GM12864 (cell line): ENCODE measurements around the gene STARD9.
A peak's percentile ranks its signal among the peaks of the same experiment; 100 is the strongest.

Experiments used
- DNase-seq: peaks from one replicate; pipeline ENCODE4 v3.0.0-alpha.2; 2011; ENCODE audit warnings: low read depth
- H3K4me3 ChIP-seq: 2 replicates; pipeline ENCODE4 v1.5.1; 2011; ENCODE audit warnings: mild to moderate bottlenecking, low read depth, low read length, control low read depth
- TF ChIP-seq, protein P1 (sequence below): IDR thresholded peaks from 2 replicates; pipeline ENCODE4 v1.5.1; 2011; ENCODE audit warnings: low read depth, mild to moderate bottlenecking, moderate library complexity, low read length, control low read depth, inconsistent platforms; ENCODE audit errors: missing control alignments

The STARD9 gene

DNA sequence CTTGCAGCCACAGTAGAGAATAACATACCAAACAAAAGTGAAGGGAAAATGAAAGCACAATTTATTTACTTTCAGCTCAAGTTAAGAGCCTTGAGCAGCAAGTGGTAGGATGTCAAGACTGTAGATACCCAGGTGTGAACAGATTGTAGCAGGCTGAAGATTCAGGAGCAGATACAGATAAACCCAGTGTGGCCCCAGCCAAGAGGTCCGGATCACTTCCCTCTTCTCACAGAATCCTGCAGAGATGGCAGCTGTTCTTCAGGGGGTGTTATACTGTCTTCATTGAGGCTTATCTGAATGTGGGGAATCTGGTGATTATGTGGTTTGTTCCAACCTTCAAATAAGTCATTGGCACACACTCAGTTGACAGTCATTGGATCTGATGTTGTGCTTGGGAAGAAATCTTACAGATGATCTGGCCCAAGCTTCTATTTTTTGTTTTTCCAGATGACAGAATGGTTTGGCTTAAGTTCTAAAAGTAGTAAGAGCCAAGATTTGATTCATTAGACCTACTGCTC is 2.2 kb downstream of the STARD9 start:
- TF ChIP-seq, protein P1, sequence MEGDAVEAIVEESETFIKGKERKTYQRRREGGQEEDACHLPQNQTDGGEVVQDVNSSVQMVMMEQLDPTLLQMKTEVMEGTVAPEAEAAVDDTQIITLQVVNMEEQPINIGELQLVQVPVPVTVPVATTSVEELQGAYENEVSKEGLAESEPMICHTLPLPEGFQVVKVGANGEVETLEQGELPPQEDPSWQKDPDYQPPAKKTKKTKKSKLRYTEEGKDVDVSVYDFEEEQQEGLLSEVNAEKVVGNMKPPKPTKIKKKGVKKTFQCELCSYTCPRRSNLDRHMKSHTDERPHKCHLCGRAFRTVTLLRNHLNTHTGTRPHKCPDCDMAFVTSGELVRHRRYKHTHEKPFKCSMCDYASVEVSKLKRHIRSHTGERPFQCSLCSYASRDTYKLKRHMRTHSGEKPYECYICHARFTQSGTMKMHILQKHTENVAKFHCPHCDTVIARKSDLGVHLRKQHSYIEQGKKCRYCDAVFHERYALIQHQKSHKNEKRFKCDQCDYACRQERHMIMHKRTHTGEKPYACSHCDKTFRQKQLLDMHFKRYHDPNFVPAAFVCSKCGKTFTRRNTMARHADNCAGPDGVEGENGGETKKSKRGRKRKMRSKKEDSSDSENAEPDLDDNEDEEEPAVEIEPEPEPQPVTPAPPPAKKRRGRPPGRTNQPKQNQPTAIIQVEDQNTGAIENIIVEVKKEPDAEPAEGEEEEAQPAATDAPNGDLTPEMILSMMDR, result no peak
- no peak overlapping the region for H3K4me3 ChIP-seq
- no peak for DNase-seq

DNA sequence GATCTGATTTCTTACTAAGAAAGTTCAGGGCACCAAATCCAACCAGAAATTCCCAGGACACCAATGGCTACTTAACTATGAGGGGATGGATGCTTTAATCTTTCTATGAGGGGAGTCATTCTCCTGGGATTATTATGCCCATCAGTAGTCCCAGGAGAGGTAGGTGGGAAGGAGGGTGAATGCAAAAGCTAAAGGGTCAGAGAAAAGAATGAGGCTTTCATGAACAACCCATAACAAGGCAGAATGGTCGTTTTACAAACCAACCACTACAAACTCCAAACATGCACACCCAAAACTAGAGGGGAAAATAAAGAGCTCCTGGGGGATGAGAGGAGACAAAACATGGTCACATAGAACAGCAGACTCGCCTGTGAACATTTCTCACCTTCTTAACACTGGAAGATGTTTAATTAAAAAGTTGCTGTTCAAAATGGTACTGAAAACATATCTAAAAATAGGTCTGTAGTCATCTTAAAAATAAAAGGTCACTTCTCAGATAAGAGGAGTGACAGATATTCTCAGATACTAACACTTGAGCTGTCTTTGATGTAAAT is 3.7 kb downstream of the STARD9 start:
- H3K4me3 ChIP-seq, result no peak overlapping the region
- DNase-seq, result no peak
- TF ChIP-seq, protein P1, result no peak

DNA sequence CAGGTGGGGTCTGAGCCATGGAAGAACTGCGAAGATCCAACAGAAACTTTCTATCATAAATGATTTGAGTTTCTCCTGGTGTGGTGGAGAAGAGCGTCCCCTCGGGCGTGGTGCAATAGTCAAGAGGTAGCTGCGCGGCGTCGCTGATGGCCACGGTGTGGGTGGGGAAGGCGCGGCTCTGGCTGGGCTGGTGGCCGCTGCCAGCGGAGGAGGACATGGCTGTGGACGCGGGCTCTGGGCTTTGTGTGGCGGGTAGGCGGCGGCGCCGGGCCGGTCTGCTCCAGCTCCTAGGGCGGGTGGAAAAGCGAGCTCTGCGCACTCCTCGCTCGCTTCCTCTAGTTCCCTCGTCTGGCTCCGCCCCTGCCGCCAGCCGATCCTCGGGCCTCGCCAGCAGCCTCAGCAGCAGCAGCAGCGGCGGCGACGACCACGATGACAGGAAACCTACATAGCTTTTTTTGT is 5.9 kb downstream of the STARD9 start:
- peak; percentile 27 for DNase-seq
- TF ChIP-seq, protein P1, result no peak
- H3K4me3 ChIP-seq, result peak overlapping the region; percentile 55

DNA sequence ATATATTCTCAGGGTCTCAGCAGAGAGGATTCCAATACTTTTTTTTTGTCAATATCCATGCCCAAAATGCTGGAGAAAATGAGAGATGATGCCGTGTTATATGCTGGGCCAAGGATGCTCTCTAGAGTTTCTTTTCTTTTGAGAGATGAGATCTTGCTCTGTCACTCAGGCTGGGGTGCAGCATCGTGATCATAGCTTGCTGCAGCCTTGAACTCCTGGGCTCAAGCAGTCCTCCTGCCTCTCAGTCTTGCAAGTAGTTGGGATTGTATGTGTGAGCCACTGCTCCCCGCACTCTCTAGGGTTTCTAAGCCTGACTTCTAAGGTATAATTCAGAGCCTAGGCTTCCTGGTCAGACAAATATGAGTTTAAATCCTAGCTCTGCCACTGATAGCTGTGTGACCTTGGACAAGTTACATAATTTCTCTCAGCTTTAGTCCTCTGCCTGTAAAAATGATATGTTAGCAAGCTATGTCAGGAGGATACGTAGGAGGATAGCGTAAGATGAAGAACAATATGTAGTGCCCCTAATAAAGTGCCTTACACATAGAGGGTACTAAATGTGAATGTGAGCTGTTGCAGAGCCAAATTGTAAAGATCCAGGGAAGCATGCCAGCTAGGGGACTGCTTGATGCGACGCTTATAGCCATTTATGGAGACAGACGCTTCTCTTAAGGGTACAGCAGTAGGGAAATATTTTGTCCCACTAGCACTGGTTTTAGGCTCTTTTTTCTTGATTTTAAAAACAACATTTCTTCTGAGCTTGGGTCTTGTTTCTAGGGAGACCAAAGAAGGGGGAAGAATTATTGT is 7.4 kb downstream of the STARD9 start:
- H3K4me3 ChIP-seq, result no peak overlapping the region
- DNase-seq, result no peak
- TF ChIP-seq, protein P1, result no peak

DNA sequence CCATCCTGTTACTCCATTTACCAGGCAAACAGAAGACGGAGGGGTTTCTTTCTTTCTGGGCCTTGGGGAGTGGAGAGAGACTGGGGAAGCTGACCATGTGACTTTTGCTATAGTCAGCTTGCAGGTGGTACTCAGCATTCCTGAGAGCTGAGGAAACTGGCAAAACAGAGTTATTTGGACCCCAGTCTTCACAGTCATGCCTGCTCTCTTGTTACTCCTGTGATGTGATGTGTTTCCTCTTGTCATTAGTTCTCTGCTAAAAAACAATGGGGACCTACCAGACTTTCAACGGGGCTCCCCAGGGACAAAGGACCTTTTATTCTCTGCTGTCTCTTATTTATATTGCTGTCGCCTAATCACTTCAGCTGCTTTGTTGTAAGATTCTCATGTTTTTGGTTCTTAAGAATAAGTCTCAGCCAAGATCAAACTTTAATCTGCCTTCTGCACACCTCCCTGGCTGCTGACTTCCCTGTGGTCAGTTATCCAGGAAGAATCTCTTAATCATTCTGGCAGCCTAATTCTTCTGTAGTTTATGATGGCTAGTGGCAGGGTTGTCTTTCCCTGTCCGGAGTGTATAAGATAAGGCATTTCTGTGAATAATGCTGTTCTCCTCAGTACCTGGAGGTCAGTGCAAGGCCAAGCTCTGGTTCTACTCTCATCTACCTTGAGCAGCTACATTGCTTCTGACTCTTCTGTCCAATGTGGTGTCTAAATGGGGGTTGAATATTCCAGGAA is 8.8 kb downstream of the STARD9 start:
- H3K4me3 ChIP-seq, result no peak overlapping the region
- TF ChIP-seq, protein P1, result no peak
- DNase-seq, result no peak

DNA sequence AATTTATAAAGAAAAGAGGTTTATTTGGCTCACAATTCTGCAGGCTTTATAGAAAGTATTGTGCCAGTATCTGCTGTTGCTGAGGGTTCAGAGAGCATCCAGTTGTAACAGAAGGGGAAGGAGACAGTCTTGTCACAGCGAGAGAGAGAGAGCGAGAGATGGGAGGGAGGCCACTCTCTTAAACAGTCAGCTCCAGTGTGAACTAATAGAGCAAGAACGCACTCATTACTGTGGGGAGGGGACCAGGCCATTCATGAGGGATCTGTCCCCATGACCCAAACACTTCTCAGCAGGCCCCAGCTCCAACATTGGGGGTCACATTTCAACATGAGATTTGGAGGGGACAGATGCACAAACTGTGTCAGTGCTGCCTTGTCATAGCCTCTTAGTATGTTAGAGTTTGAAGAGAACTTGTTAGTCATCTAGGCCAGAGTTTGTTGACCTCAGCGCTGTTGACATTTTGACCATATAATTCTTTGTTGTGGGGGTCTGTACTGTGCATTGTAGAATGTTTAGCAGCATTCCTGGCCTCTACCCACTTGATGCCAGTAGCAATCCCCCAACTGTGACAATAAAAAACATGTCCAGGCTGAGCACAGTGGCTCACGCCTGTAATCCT is 15.3 kb downstream of the STARD9 start:
- TF ChIP-seq, protein P1, result no peak
- no peak overlapping the region for H3K4me3 ChIP-seq

More for the DNA sequence above, 15.3 kb downstream of the STARD9 start:
- no peak for DNase-seq
